ENCODE data around the gene MACROD2. TPM values are rescaled to one million over a fixed set of nuclear protein-coding genes. Genes with fewer than 3 reads are reported as not detected.

Gene MACROD2
- total RNA-seq, 4 donors from 2014 or later, result 2.1 to 28.1 (median 12.6) TPM

DNA sequence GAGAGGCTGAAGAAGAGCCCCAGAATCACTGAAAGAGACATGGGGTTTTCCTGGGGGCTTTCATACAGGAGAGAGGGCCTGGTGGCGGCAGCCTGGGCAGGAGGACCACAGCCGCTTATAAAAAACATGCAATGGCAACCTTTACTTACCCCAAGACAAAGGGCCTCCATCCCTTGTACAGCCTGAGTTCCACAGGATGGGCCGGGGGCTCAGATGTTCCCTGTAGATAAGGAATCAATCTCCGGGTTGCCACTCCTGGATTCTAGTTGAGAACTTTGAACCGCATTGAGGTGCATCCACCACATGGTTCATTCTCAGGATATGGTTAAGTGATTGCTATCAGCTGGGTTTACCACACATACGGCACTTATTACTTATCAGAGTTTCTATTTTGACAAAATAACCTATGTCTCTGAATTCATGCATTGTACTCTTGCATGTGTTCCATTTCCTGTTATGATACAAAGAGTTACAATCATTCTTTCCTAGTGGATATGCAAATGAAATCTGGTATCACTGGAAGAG lies 1900.3 kb downstream of the MACROD2 start:
- intact Hi-C loops (cut with DNase I; ENCODE audit: low total_unique reads), result no loop called here
- no peak for DNase-seq
- H3K27ac ChIP-seq, result no peak overlapping the region
- H3K4me3 ChIP-seq, result no peak overlapping the region
- H3K36me3 ChIP-seq, result no peaks in the 10 kb centered on the region
- TF ChIP-seq POLR2A (IDR thresholded peaks at IDR 0.05), result no peak
- TF ChIP-seq, protein P1, sequence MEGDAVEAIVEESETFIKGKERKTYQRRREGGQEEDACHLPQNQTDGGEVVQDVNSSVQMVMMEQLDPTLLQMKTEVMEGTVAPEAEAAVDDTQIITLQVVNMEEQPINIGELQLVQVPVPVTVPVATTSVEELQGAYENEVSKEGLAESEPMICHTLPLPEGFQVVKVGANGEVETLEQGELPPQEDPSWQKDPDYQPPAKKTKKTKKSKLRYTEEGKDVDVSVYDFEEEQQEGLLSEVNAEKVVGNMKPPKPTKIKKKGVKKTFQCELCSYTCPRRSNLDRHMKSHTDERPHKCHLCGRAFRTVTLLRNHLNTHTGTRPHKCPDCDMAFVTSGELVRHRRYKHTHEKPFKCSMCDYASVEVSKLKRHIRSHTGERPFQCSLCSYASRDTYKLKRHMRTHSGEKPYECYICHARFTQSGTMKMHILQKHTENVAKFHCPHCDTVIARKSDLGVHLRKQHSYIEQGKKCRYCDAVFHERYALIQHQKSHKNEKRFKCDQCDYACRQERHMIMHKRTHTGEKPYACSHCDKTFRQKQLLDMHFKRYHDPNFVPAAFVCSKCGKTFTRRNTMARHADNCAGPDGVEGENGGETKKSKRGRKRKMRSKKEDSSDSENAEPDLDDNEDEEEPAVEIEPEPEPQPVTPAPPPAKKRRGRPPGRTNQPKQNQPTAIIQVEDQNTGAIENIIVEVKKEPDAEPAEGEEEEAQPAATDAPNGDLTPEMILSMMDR (IDR thresholded peaks at IDR 0.05), result no peak
- H3K9me3 ChIP-seq, result no peaks in the 10 kb centered on the region
- H3K4me1 ChIP-seq, result no peaks in the 10 kb centered on the region
- no peaks in the 10 kb centered on the region for H3K27me3 ChIP-seq

DNA sequence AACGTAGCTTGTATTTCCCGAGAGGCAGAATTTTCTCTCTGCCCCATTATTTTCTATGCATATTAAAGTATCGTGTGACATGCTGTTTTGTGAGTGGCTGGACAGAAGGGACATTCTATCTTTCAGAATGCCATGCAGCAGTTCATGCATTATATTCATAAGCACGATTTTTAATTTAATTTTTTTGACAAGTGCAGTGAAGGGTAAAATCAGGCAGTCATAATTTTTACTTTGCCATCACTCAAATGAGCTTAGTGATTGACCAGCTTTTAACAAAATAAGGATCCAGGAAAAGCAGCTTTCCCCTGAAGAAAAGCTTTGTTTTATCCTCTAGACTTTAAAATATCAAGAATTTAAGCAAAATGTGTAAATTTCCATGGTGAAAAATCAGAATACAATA lies 1904.7 kb downstream of the MACROD2 start:
- H3K4me1 ChIP-seq, result no peaks in the 10 kb centered on the region
- DNase-seq, result no peak
- H3K27ac ChIP-seq, result no peak overlapping the region
- intact Hi-C loops (cut with DNase I; ENCODE audit: low total_unique reads), result no loop called here
- no peak for TF ChIP-seq POLR2A (IDR thresholded peaks at IDR 0.05)
- TF ChIP-seq, protein P1 (IDR thresholded peaks at IDR 0.05), result no peak
- H3K27me3 ChIP-seq, result no peaks in the 10 kb centered on the region
- no peaks in the 10 kb centered on the region for H3K36me3 ChIP-seq
- no peaks in the 10 kb centered on the region for H3K9me3 ChIP-seq
- no peak overlapping the region for H3K4me3 ChIP-seq

DNA sequence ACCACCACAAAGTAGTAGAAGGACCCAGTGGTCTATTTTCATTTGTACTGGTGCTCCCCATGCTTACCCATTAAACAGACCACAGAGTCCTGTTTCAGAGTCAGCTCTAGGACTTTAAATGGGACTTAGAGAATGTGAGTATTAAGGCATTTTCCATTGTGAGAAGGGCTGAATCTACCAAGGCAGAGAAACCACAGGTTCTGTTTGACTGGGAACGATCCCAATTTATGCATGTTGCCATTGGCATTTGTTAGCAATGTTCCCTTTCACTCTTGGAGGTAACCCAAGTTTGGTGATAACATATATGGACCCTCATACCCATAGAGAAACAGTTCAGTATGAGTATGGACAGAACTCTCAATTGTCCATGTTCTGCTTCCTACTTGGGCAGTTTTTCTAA lies 1905.1 kb downstream of the MACROD2 start:
- no peaks in the 10 kb centered on the region for H3K9me3 ChIP-seq
- intact Hi-C loops (cut with DNase I; ENCODE audit: low total_unique reads), result no loop called here
- DNase-seq, result no peak
- no peaks in the 10 kb centered on the region for H3K27me3 ChIP-seq
- no peak overlapping the region for H3K27ac ChIP-seq
- no peak for TF ChIP-seq POLR2A (IDR thresholded peaks at IDR 0.05)
- TF ChIP-seq, protein P1 (IDR thresholded peaks at IDR 0.05), result no peak
- H3K4me3 ChIP-seq, result no peak overlapping the region
- no peaks in the 10 kb centered on the region for H3K36me3 ChIP-seq
- H3K4me1 ChIP-seq, result no peaks in the 10 kb centered on the region

DNA sequence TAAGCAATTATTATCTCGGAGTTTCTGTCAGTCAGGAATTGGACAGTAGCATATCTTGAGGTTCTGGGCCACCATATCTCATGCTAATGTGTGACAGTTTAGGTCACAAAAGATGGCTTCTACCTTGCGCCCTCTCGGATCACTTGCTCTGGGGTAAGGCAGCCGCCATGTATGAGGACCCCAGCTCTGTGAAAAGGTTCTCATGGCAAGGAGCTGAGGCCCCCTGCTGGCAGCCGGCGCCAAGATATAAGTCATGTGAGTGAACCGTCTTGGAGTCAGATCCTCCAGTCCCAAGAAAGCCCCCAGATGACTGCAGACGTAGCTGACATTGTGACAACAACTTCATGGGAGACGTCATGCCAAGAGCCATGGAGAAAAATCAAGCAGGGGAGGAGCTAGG lies 1907.2 kb downstream of the MACROD2 start:
- TF ChIP-seq POLR2A (IDR thresholded peaks at IDR 0.05), result no peak
- TF ChIP-seq, protein P1 (IDR thresholded peaks at IDR 0.05), result no peak
- Histone ChIP-seq H3K36me3 (no peaks in the 10 kb centered on the region), H3K4me1 (no peaks in the 10 kb centered on the region), H3K27me3 (no peaks in the 10 kb centered on the region), H3K27ac (no peak overlapping the region), H3K9me3 (no peaks in the 10 kb centered on the region), H3K4me3 (no peak overlapping the region)
- intact Hi-C loops (cut with DNase I; ENCODE audit: low total_unique reads), result no loop called here
- no peak for DNase-seq

DNA sequence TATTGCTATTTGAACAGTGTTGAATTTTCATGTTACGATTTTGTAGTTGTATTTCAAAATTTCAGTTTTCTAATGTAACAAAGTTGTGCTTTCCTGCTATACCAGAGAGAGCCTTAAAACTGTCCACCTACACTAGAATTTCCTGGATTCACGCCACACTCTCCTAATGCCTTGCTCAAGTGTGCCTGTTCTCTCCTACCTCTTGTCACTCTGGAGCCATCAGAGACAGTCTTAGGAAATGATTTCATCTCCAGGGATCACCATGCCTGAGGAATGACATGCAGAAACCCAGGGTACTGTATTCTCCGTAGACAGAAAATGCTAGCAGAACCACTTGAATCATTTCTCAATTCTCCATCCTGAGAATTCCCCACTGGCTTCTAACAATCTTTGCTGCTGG lies 1910.3 kb downstream of the MACROD2 start:
- no peak overlapping the region for H3K4me3 ChIP-seq
- H3K27me3 ChIP-seq, result no peaks in the 10 kb centered on the region
- intact Hi-C loops (cut with DNase I; ENCODE audit: low total_unique reads), result no loop called here
- no peak for TF ChIP-seq POLR2A (IDR thresholded peaks at IDR 0.05)
- TF ChIP-seq, protein P1 (IDR thresholded peaks at IDR 0.05), result no peak
- no peaks in the 10 kb centered on the region for H3K36me3 ChIP-seq
- no peak overlapping the region for H3K27ac ChIP-seq
- H3K4me1 ChIP-seq, result no peaks in the 10 kb centered on the region
- DNase-seq, result no peak
- no peaks in the 10 kb centered on the region for H3K9me3 ChIP-seq

All from uterus (tissue), 4 donors.